GM12872 (cell line): ENCODE data around the gene TUBGCP3.

Experiments
- CTCF ChIP-seq: IDR thresholded peaks from 3 replicates; pipeline ENCODE4 v1.5.1; 2011; ENCODE audit warnings: low read depth, mild to moderate bottlenecking, low read length, moderate library complexity; ENCODE audit not compliant: insufficient read depth

TUBGCP3 gene

GRCh38 chr13:112489199-112489598 is 98.8 kb downstream of the TUBGCP3 start:
- no peak for TF ChIP-seq CTCF

- TF ChIP-seq CTCF: no peak
Observed at GRCh38 chr13:112487127-112487517, 100.8 kb downstream of the TUBGCP3 start.

GRCh38 chr13:112486386-112487126 is 101.4 kb downstream of the TUBGCP3 start:
- no peak for TF ChIP-seq CTCF

- no peak for TF ChIP-seq CTCF
Observed at GRCh38 chr13:112483299-112483698, 104.7 kb downstream of the TUBGCP3 start.

- no peak for TF ChIP-seq CTCF
Observed at GRCh38 chr13:112481458-112481857, 106.5 kb downstream of the TUBGCP3 start.

- no peak for TF ChIP-seq CTCF
Observed at GRCh38 chr13:112479389-112479788, 108.6 kb downstream of the TUBGCP3 start.

- no peak for TF ChIP-seq CTCF
Observed at GRCh38 chr13:112477070-112477619, 110.8 kb downstream of the TUBGCP3 start.

- TF ChIP-seq CTCF: no peak
Observed at GRCh38 chr13:112475889-112476288, 112.1 kb downstream of the TUBGCP3 start.
